ENCODE data around the gene METTL8. TPM values are rescaled to one million over a fixed set of nuclear protein-coding genes. Genes with fewer than 3 reads are reported as not detected.
"Not testable (repeated sequence)": the region's sequence is repeated elsewhere in the genome, so short reads cannot be mapped to it uniquely, and the experiment has no call there.

The METTL8 gene
- total RNA-seq, 2 donors from 2014 or later = 19.8 to 27.2 TPM

DNA sequence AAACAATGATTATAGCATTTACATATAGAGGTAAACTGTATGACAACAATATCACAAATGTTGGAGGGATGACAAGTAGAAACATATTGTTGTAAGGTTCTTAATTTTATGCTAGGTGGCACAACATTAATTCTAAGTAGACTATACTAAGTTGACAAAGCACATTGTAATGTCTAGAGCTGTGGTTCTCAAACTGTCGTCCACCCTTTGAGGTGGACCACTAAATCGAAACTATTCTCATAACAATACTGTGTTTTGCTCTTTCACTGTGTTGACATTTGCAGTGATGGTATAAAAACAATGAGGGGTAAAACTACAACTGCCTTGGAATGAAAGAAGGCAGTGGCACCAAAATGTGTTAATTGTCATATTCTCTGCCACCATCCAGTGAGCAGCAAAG, 66.1 kb downstream of the METTL8 start:
- DNase-seq (ENCODE audit: low spot score) = no peak

DNA sequence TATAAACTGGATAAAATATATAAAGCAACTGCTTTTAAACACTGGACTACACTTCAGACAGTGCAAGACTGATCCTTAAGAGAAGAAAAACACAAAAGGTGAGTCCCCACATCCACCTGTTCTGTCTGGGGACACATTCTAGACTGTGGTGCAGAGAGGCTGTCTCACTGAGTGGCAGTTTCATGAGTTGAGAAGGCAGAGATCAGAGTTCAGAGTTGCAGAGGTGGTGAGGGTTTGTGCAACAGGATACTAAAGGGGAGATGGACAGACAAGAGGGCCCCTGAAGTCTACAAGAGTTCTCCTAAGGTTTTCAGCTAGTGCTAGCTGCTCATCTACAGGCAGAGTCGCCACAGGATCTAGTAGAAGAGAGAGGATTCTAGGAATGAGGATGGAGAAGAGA, 68.0 kb downstream of the METTL8 start:
- intact Hi-C loops (cut with DNase I) = no loop called here
- DNase-seq (ENCODE audit: low spot score) = no peak

More for the DNA sequence above, 66.1 kb downstream of the METTL8 start:
- intact Hi-C loops (cut with DNase I) = no loop called here

DNA sequence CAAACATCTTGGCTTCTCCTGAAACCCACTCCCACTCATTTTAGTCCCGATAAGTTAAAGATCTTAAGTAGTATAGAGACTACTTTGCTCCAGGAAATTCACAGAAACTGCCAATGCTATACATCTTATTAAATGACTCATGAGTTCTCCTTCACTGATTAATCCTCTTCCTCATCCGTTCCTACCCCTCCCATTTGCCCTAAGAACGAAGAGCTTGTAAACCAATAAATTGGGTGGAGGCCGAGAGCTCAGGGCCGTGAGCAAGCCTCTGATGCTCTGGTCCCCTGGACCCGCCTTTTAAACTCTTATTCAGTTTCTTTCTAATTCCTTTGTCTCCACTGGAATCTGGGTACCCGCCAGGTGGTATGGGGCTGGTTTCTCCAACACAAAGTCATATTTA, 68.6 kb downstream of the METTL8 start:
- intact Hi-C loops (cut with DNase I) = no loop called here
- no peak for DNase-seq (ENCODE audit: low spot score)

DNA sequence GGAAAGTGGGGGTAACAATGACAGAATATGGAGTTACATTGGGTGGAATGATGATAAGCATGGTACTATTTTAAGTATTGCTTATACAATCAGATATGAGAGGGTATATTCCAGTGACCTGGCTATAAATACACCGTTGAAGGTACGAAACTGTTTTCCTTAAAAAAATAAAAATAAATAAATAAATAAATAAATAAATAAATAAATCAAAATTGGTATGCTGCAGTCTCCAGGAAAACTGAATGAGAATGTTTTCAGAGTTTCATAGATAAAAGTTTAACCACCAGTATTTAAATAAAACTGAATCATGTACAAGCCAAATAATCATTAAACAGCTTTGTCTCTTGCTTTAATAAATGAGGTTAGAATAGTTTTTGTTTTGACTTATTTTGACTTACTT, 71.4 kb downstream of the METTL8 start:
- intact Hi-C loops (cut with DNase I) = no loop called here
- DNase-seq (ENCODE audit: low spot score) = no peak

DNA sequence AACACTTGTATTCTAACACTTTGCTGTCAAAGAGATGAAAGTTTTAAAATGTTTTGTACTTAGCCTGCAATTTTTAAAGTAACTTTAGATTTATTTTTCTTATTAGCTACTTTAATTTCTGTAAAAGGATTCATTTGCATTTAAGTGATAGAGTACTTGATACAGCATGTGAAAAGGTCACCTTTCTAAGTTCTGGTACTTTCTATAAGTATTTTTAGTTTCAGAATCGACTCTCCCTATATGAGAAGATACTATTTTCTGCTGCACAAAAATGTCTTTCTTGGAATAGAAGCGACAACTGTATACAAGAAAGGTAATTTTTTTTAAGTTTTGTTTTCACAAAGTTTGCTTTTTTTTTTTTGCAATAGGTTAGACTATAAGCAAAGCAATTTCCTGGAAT, 72.9 kb downstream of the METTL8 start:
- intact Hi-C loops (cut with DNase I) = no loop called here
- no peak for DNase-seq (ENCODE audit: low spot score)

DNA sequence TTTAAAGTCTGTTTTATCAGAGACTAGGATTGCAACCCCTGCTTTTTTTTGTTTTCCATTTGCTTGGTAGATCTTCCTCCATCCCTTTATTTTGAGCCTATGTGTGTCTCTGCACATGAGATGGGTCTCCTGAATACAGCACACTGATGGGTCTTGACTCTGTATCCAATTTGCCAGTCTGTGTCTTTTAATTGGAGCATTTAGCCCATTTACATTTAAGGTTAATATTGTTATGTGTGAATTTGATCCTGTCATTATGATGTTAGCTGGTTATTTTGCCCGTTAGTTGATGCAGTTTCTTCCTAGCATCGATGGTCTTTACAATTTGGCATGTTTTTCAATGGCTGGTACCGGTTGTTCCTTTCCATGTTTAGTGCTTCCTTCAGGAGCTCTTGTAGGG, 80.0 kb downstream of the METTL8 start:
- intact Hi-C loops (cut with DNase I); DNase-seq (ENCODE audit: low spot score): not testable (repeated sequence)

DNA sequence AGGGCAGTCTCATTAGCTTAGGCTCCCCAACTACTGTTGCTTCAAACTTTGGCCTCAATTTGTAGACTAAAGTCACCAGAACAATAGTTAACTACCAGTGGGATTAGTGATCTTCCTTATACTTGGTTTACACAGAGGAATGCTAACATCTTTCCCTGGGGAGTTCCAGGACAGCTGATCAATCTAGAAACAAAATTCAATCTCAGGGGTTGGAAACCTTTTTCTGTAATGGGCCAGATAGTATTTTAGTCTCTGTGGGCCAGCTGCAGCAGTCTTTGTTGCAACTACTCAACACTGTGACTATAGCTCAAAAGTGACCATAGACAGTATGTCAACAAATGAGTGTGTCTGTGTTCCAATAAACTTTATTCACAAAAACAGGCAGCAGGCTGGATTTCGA, 85.7 kb downstream of the METTL8 start:
- intact Hi-C loops (cut with DNase I) = no loop called here
- no peak for DNase-seq (ENCODE audit: low spot score)

DNA sequence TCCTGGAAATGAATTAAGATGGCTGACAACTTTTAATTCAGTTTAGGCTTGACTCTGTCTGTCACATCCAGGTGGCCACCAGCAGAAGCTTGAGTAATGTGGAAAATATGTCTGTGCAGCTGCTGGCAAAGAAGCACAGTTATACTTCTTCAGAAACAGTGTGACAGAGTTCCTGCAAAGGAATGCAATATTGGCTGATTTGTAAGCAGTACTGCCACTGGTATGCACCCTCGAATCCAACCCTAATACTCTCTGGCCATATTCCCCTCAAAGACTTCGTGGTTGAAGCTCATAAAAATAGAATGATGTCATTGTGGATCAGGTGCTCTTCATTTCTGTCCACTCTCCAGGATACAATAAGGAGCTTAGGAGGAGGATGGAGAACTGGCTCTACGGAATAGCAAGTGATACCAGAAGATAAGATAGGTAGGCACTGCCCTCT, 86.2 kb downstream of the METTL8 start:
- intact Hi-C loops (cut with DNase I) = no loop called here
- no peak for DNase-seq (ENCODE audit: low spot score)

DNA sequence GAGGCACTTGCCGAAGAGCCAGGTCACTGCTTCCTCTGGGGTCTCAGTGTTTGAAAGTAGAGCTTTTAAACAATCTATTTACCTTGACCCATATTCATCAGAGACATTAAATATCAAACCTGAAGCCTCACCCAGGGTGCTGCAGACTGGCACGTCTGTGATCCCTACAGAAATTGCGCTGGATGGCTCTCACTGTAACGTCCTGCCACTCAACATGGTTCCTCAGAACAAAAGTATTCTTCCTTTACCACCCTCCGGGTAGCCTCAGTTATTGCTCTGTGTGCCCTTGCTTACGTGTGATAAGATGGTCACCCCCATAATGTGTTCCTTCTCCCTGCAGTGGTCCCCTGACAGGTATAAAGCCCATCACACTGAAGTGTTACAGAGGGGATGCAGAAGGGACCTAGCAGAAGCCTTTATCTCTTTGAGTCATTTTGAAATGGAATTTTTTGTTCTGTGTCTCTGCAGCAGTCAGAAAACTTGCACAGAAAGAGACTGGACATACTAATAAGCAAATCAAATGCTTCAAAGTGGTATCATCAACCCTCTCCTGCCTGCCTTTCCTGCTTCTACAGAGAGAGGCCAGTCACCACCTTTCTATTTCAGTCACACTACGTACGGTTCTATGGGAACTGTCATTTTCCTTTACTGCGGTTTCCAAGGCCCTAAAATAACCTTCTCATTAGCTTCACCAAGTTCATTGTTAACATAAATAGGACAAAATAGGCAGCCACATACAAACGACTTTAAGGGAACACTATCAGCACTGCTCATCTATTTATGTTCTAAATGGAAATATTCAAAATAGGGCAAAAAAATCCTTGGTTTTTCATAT, 86.8 kb downstream of the METTL8 start:
- DNase-seq (ENCODE audit: low spot score) = no peak
- intact Hi-C loops (cut with DNase I) = no loop called here

DNA sequence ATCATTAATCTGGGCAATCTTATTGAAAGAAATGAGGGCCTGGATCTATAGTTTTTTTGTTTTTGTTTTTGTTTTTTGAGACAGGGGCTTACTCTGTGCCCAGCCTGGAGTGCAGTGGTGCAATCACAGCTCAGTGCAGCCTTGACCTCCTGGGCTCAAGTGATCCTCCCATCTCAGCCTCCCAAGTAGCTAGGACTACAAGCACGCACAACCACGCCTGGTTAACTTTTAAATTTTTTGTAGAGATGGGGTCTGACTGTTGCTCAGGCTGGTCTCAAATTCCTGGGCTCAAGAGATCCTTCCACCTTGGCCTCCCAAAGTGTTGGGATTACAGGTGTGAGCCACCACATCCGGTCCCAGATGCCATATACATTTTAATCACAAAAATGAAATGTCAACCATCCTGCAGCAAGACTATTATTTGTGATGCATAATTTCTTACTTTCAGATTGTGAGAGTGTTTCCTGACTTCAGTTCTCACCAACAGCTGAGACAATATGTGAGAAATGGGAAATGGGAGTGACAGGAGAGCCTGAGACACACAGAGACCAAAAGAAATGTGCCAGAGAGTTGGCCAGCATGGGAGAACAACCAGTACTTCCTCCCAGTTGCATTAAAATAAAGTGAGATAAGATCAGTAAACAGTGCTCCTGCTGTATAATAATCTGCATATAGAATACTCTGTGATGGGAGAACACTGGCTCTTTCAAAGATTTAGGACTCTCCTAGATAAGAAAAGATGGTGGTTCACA, 87.6 kb downstream of the METTL8 start:
- no peak for DNase-seq (ENCODE audit: low spot score)
- intact Hi-C loops (cut with DNase I) = no loop called here

DNA sequence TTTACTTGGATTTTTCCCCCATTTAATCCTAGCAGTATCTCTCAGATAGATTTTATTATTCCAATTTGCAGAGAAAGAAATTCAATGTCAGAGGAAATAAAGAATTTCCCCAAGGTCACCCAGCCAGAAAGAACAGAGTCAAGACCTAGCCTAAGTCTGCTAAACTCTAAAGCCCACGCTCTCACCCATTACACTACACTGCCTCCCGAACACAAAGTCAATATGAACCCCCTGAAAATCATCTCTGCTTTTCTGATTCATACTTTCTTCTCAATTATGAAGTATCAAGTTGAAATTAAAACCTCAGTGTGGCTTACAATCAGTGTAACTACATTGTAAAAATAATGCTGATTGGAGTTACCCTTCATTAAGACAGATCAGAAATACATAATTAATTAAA, 89.6 kb downstream of the METTL8 start:
- no peak for DNase-seq (ENCODE audit: low spot score)
- intact Hi-C loops (cut with DNase I) = no loop called here

DNA sequence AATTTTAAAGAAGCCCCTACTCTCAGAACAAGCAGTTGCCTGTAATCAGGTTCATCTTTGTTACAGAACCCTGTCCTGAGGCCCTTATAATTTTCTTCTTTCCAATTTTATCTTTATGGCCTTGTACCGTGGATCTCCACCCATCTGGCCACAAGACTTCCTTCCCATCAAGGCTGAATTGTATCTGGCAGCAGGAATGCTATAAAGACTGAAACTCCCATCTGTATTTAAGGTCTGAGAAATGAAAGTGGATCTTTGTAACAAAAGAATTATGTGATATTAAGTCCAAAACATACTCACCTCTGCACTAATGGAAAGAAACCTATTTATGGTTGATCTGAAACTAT, 91.8 kb downstream of the METTL8 start:
- intact Hi-C loops (cut with DNase I) = no loop called here
- DNase-seq (ENCODE audit: low spot score) = no peak

DNA sequence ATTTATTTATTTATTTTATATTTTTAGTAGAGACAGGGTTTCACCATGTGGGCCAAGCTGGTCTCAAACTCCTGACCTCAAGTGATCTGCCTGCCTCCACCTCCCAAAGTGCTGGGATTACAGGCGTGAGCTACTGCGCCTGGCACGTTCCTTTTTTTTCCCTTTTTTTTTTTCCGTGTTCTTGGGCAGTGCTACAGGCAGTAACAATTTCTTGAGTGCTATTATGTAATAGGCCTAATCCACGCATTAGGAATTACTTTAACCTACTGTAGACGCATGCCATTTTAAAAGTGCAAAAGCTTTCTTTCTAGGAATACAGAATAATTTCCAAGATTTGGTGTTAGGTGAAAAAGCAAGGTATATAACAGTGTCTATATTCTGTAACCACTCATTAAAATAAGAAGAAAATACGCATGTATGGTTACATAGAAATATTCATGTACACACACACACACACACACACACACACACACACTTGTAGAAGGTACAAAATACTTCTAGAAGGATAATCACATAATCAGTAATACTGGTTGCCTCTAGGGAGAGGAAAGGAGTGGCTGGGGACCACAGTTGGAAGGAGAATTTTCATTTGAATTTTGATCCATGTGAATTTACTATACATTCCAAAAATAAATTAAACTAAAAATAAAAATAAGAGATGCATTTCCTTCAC, 92.3 kb downstream of the METTL8 start:
- no peak for DNase-seq (ENCODE audit: low spot score)

DNA sequence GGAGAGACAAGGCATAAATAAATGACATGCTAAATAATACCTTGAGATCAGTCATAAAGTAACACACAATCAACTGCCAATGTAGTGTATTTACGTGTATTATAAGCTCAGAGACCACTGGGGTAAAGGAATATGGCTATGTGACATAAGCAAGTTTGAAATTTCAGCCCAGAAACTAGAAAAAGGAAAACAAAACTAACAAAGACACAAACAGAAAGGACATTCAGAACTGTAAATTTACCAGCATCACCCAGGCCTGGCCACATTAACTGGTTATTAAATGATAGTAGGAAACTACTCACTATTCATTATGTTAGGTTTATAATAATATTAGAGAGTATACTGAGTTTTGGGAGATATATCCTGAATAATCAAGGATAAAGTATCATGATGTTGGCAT, 98.8 kb downstream of the METTL8 start:
- no peak for DNase-seq (ENCODE audit: low spot score)
- intact Hi-C loops (cut with DNase I) = no loop called here

More for the DNA sequence above, 92.3 kb downstream of the METTL8 start:
- intact Hi-C loops (cut with DNase I) = no loop called here

DNA sequence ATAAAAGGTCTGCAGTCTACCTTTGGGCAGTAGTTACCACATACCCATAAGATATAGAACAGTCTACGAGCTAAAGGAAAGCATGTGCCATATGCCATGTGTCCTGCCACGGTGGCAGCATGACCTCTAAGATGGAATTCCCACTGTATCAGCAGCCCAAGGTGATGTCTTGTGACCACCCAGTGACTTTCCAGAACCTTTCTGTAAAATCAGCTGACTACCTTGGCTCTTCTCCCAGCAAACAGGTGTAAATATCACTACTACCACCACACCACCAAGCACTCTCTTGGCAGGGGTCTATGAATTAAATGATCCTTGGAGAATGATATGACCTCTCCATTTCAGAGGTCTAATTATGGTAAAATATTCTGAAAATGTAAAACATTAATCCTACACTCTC, 99.6 kb downstream of the METTL8 start:
- intact Hi-C loops (cut with DNase I) = no loop called here

DNA sequence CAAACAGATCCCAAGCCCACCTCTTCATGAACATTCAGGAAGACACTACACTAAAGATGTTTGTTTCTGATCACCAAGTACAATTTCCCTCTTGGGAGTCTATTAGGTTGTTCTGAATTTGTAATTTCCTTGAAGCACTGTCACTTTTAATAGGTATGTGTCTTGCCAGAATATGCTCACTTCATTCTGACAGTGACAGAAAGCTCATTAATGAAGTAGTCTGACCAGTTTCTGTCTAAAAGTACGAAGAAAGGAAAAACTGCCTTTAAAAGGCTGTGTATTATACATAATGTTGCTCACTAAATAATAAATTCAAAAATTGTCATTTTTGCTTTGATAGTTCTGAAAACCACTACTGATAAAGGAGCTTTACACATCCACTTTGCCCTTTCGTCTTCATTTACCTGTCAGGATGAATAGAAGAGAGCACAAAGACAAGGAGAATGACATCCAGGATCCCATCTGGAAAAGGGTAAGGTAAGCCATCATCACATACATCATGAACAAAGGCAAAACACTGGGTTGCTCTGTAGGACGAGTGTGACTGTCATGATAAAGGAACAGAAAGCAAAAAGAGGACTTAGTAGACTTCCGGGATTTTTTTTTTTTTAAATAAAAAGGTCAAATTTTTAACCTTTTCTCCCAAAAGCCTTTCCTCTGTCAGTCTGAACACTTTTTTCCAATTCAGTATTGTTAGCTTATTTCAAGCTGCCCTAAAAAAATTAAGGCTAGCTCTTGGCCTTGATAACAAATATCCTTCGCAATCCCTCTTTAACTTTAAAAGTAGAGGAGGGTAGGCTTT, 103.4 kb downstream of the METTL8 start:
- DNase-seq (ENCODE audit: low spot score) = no peak
- intact Hi-C loops (cut with DNase I) = no loop called here

More for the DNA sequence above, 99.6 kb downstream of the METTL8 start:
- DNase-seq (ENCODE audit: low spot score) = no peak

DNA sequence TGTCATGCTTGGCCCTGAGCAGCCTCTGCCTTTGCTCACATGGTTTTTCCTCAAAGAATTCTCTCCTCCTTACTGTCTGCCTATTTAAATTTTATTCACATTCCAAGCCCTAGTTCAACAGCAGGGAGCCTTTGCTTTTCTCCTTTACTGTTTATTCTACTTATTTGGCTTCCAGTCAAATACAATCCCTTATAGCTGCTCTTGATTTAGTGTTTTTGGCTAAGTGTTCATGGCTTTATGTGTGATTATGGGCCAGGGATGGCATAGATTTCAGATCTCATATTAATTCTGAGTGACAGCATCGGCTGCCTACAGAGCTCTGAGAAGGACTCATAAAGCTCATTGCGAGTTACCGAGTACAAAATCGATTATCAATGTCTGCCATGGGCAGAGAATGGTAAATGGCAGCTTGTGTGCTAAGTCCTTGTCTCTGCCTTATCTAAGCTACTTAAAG, 106.7 kb downstream of the METTL8 start:
- intact Hi-C loops (cut with DNase I) = no loop called here

DNA sequence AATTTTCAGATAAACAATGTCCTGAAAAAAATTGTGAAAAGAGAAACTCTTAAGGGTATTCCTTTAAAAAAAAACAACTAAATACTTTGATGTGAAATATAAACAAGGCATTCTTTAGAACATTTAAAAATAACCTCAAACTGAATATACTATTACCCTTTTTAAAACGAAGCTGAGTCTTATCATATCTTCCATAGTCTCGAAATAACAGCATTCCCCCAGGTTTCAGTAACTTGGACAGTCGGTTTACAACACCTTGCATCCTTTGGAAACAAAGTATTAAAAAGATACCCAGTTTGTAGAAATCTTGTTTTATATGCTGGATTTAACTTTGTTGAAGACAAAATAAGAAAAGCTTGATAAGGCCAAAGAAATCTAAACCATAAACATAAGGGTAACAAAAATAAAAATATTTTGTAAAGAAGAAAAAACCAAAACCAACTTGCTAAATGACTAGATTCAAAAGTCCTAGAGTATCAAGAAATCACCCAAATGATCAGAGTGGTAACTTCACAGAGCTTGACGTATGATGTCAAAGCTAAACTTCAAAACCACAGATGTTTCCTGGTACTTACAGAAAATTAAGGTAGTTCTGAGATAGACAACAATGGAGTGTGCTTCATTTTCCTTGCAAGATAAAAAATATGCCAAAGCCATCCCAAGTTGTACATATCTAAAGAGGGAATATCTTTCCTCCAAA, 107.8 kb downstream of the METTL8 start:
- intact Hi-C loops (cut with DNase I) = no loop called here

More for the DNA sequence above, 106.7 kb downstream of the METTL8 start:
- DNase-seq (ENCODE audit: low spot score) = no peak

More for the DNA sequence above, 107.8 kb downstream of the METTL8 start:
- no peak for DNase-seq (ENCODE audit: low spot score)

Measured in posterior vena cava (tissue), 2 donors.